ENCODE measurements around the gene VWA5B1. TPM values are rescaled to one million over a fixed set of nuclear protein-coding genes. Genes with fewer than 3 reads are reported as not detected.

Gene VWA5B1
- total RNA-seq, 1 donor from 2014 or later, result 0.10 TPM

- DNase-seq, result no peak
- Mint-ChIP-seq H3K4me3 (ENCODE audit: unreplicated experiment) (no peak overlapping the region), H3K4me1 (ENCODE audit: low read depth, unreplicated experiment) (peaks cover 14% of the 10 kb centered on the region), H3K9me3 (ENCODE audit: unreplicated experiment) (peaks cover 5% of the 10 kb centered on the region), H3K27me3 (ENCODE audit: unreplicated experiment) (peaks cover 16% of the 10 kb centered on the region), H3K36me3 (ENCODE audit: unreplicated experiment) (no peaks in the 10 kb centered on the region), H3K27ac (ENCODE audit: unreplicated experiment) (no peak overlapping the region)
- no peak for TF ChIP-seq CTCF (IDR thresholded peaks at IDR 0.05; ENCODE audit: partially characterized antibody, unreplicated experiment)
Measured at GRCh38 chr1:20365421-20366055, 74.9 kb downstream of the VWA5B1 start.

DNA sequence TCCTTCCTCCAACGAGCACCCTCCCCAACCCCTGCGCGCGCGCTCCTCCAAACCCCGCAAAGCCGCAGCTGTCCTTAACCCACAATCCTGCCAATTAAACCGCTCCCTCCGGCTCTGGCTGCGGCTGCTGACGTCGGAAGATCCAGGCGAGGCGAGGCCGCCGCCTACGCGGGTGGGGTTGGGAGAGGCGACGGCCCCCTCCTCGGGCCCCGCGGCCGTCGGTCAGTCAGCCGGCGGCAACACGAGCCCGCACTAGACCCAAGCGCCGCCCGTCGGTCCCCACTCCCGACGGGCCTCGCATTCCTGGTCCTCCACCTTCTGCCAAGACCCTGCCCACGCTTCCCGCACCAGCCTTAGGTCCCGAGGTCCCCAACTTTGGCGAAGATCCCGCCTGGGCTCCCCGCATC lies 75.4 kb downstream of the VWA5B1 start:
- no peak for TF ChIP-seq CTCF (IDR thresholded peaks at IDR 0.05; ENCODE audit: partially characterized antibody, unreplicated experiment)
- Mint-ChIP-seq H3K9me3 (ENCODE audit: unreplicated experiment) (peaks cover 3% of the 10 kb centered on the region), H3K4me3 (ENCODE audit: unreplicated experiment) (peak overlapping the region; percentile 59), H3K27me3 (ENCODE audit: unreplicated experiment) (peaks cover 16% of the 10 kb centered on the region), H3K27ac (ENCODE audit: unreplicated experiment) (no peak overlapping the region), H3K36me3 (ENCODE audit: unreplicated experiment) (no peaks in the 10 kb centered on the region), H3K4me1 (ENCODE audit: low read depth, unreplicated experiment) (peaks cover 17% of the 10 kb centered on the region)
- peak; percentile 56 for DNase-seq

DNA sequence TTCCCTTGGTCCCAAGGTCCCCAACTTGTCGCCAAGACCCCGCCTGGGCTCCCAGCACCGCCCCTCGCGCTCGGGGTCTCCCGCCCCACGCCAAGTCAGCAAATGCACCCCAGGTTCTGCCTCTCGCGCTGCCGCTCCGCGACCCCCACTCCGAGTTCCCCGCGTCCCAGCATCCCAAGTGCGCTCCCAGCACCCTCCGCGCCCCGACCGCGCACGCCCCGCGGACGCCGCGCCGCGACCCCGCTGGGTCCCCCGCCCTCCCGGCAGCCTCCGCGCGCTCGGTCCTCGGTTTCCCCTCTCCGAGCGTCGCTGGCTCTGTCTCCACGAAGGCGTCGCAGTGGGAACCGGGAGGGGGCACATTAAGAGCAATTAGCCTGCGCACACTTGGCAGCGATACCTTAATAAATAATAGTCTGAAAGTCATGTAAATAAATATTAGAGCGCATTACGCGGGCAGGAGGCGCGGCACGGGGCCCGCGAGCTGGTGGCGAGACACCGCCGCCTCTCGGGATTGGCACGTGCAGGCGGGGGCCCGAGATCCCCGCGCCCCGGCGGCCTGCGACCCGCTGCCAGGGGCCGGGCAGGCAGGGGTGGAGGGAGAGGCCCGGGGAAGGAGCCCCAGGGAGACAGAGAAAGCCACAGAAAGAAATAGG lies 75.9 kb downstream of the VWA5B1 start:
- DNase-seq, result no peak
- peak overlapping the region; percentile 81 for H3K4me3 Mint-ChIP-seq (ENCODE audit: unreplicated experiment)

GRCh38 chr1:20367116-20367585 lies 76.5 kb downstream of the VWA5B1 start:
- Mint-ChIP-seq H3K9me3 (ENCODE audit: unreplicated experiment) (peaks cover 3% of the 10 kb centered on the region), H3K4me1 (ENCODE audit: low read depth, unreplicated experiment) (peaks cover 12% of the 10 kb centered on the region), H3K27me3 (ENCODE audit: unreplicated experiment) (peaks cover 16% of the 10 kb centered on the region), H3K27ac (ENCODE audit: unreplicated experiment) (no peak overlapping the region), H3K36me3 (ENCODE audit: unreplicated experiment) (no peaks in the 10 kb centered on the region), H3K4me3 (ENCODE audit: unreplicated experiment) (peak overlapping the region; percentile 81)
- peak; percentile 66 for TF ChIP-seq CTCF (IDR thresholded peaks at IDR 0.05; ENCODE audit: partially characterized antibody, unreplicated experiment)
- DNase-seq, result peak; percentile 81

More for the DNA sequence above, 75.9 kb downstream of the VWA5B1 start:
- Mint-ChIP-seq H3K4me1 (ENCODE audit: low read depth, unreplicated experiment) (peaks cover 15% of the 10 kb centered on the region), H3K36me3 (ENCODE audit: unreplicated experiment) (no peaks in the 10 kb centered on the region), H3K27me3 (ENCODE audit: unreplicated experiment) (peaks cover 16% of the 10 kb centered on the region), H3K27ac (ENCODE audit: unreplicated experiment) (no peak overlapping the region), H3K9me3 (ENCODE audit: unreplicated experiment) (peaks cover 3% of the 10 kb centered on the region)
- TF ChIP-seq CTCF (IDR thresholded peaks at IDR 0.05; ENCODE audit: partially characterized antibody, unreplicated experiment), result no peak

DNA sequence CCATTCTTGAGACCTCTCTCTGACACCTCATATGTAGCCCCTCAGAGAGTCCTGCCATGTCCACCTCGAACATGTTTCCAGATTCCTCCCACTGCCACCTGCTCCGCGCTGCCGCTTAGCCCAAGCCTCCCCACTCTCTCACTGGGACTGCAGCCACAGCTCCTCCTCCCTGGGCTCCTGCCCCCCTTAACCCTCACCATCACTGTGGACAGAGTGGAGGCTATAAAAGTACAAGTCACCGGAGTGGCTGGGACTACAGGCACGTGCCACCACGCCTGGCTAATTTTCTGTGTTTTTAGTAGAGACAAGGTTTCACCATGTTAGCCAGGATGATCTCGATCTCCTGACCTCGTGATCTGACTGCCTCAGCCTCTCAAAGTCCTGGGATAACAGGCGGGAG lies 77.0 kb downstream of the VWA5B1 start:
- H3K4me1 Mint-ChIP-seq (ENCODE audit: low read depth, unreplicated experiment), result peaks cover 11% of the 10 kb centered on the region
- H3K4me3 Mint-ChIP-seq (ENCODE audit: unreplicated experiment), result peak overlapping the region; percentile 81
- H3K36me3 Mint-ChIP-seq (ENCODE audit: unreplicated experiment), result no peaks in the 10 kb centered on the region
- H3K9me3 Mint-ChIP-seq (ENCODE audit: unreplicated experiment), result peaks cover 3% of the 10 kb centered on the region
- TF ChIP-seq CTCF (IDR thresholded peaks at IDR 0.05; ENCODE audit: partially characterized antibody, unreplicated experiment), result no peak
- peaks cover 16% of the 10 kb centered on the region for H3K27me3 Mint-ChIP-seq (ENCODE audit: unreplicated experiment)
- no peak for DNase-seq
- H3K27ac Mint-ChIP-seq (ENCODE audit: unreplicated experiment), result no peak overlapping the region
